ENCODE data around the gene JAZF1. TPM values are rescaled to one million over a fixed set of nuclear protein-coding genes. Genes with fewer than 3 reads are reported as not detected.

The JAZF1 gene
- total RNA-seq, 1 donor from 2014 or later, result 33.8 TPM

DNA sequence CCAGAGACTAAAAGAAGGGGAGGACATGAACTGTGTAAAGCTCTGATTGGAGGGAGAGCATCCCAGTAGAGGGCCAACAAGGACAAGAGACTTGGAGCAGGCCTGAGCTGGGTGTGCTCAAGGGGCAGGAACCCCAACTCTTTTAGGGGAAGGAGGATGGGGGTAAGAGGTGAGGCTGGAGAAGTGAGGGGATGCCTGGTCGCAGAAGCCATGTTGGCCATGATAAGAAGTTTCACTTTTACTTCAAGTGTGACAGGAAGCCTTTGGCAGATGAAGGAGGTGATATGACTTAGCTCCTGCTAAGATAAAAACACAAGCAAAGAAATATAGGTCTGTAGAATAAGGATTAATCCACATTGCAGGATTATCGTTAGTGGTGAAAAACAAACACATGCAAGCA is 208.3 kb downstream of the JAZF1 start:
- no peak for DNase-seq (ENCODE audit: low spot score)
- TF ChIP-seq CTCF (IDR thresholded peaks at IDR 0.05), result no peak
- H3K4me3 Mint-ChIP-seq (ENCODE audit: unreplicated experiment), result no peak overlapping the region
- peaks cover 8% of the 10 kb centered on the region for H3K36me3 Mint-ChIP-seq (ENCODE audit: low read depth)
- H3K4me1 Mint-ChIP-seq (ENCODE audit: low read depth), result peaks cover 17% of the 10 kb centered on the region
- H3K27ac Mint-ChIP-seq (ENCODE audit: unreplicated experiment), result no peak overlapping the region
- H3K27me3 Mint-ChIP-seq (ENCODE audit: low read depth), result no peaks in the 10 kb centered on the region
- peaks cover 5% of the 10 kb centered on the region for H3K9me3 Mint-ChIP-seq (ENCODE audit: low read depth)

- no peaks in the 10 kb centered on the region for H3K27me3 Mint-ChIP-seq (ENCODE audit: low read depth)
- no peak for TF ChIP-seq CTCF (IDR thresholded peaks at IDR 0.05)
- H3K27ac Mint-ChIP-seq (ENCODE audit: unreplicated experiment), result no peak overlapping the region
These were observed 209.3 kb downstream of the JAZF1 start for GRCh38 chr7:27971171-27971812.

GRCh38 chr7:27970350-27970749 is 210.2 kb downstream of the JAZF1 start:
- Mint-ChIP-seq H3K27me3 (ENCODE audit: low read depth) (no peaks in the 10 kb centered on the region), H3K4me3 (ENCODE audit: unreplicated experiment) (no peak overlapping the region)
- no peak for TF ChIP-seq CTCF (IDR thresholded peaks at IDR 0.05)

More at GRCh38 chr7:27971171-27971812, 209.3 kb downstream of the JAZF1 start:
- H3K9me3 Mint-ChIP-seq (ENCODE audit: low read depth), result no peaks in the 10 kb centered on the region
- peaks cover 10% of the 10 kb centered on the region for H3K4me1 Mint-ChIP-seq (ENCODE audit: low read depth)
- no peak overlapping the region for H3K4me3 Mint-ChIP-seq (ENCODE audit: unreplicated experiment)
- H3K36me3 Mint-ChIP-seq (ENCODE audit: low read depth), result peaks cover 5% of the 10 kb centered on the region
- no peak for DNase-seq (ENCODE audit: low spot score)

DNA sequence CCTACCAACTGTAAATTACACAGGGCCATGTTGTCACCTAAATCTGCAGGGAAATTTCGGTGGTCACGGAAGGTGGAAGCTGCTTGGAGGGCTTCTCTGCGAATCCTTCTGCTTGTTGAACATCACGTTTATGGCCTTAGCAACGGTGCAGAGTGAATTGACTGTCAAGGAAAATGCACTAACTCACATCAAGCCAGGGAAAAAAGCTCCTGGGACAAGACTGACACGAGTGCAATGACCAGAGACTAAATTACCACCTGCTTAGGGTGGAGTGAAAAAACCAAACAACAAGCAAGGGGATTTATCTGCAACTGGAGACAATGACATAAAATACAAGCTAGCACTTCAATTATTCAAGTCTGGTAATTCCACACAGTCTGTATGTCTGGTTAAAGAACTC is 211.2 kb downstream of the JAZF1 start:
- Mint-ChIP-seq H3K27ac (ENCODE audit: unreplicated experiment) (no peak overlapping the region), H3K9me3 (ENCODE audit: low read depth) (no peaks in the 10 kb centered on the region), H3K4me3 (ENCODE audit: unreplicated experiment) (no peak overlapping the region), H3K27me3 (ENCODE audit: low read depth) (no peaks in the 10 kb centered on the region), H3K36me3 (ENCODE audit: low read depth) (peaks cover 5% of the 10 kb centered on the region), H3K4me1 (ENCODE audit: low read depth) (peaks cover 21% of the 10 kb centered on the region)
- no peak for DNase-seq (ENCODE audit: low spot score)
- TF ChIP-seq CTCF (IDR thresholded peaks at IDR 0.05), result no peak

More at GRCh38 chr7:27970350-27970749, 210.2 kb downstream of the JAZF1 start:
- DNase-seq (ENCODE audit: low spot score), result no peak
- peaks cover 19% of the 10 kb centered on the region for H3K4me1 Mint-ChIP-seq (ENCODE audit: low read depth)
- peaks cover 5% of the 10 kb centered on the region for H3K36me3 Mint-ChIP-seq (ENCODE audit: low read depth)
- no peak overlapping the region for H3K27ac Mint-ChIP-seq (ENCODE audit: unreplicated experiment)
- no peaks in the 10 kb centered on the region for H3K9me3 Mint-ChIP-seq (ENCODE audit: low read depth)

DNA sequence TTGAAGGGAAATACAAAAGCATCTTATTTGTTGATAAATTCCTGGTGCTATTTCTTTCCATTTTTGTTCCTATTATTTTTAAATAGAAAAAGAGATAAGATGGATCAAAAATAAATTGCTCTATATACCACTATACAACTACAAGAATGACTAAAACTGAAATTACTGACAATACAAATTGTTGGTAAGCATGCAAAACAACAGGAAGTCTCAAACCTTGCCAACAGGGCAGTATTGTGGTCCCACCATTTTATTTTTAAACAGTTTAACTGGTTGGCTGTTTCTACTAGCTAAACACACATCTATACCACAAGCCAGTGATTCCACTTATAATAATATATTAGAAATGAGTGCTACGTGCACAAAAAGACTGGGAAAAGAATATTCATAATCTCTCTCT is 213.0 kb downstream of the JAZF1 start:
- peaks cover 5% of the 10 kb centered on the region for H3K36me3 Mint-ChIP-seq (ENCODE audit: low read depth)
- no peak overlapping the region for H3K27ac Mint-ChIP-seq (ENCODE audit: unreplicated experiment)
- H3K27me3 Mint-ChIP-seq (ENCODE audit: low read depth), result no peaks in the 10 kb centered on the region
- H3K9me3 Mint-ChIP-seq (ENCODE audit: low read depth), result no peaks in the 10 kb centered on the region
- no peak for TF ChIP-seq CTCF (IDR thresholded peaks at IDR 0.05)
- no peak for DNase-seq (ENCODE audit: low spot score)
- peaks cover 25% of the 10 kb centered on the region for H3K4me1 Mint-ChIP-seq (ENCODE audit: low read depth)
- H3K4me3 Mint-ChIP-seq (ENCODE audit: unreplicated experiment), result no peak overlapping the region

All from chondrocyte (in vitro differentiated cells).